ENCODE data around the gene SPINDOC. TPM values are rescaled to one million over a fixed set of nuclear protein-coding genes. Genes with fewer than 3 reads are reported as not detected.

SPINDOC gene
- polyA plus RNA-seq, 1 of the 3 experiments (the other 2 are of a cell fraction), result 45.0 TPM

DNA sequence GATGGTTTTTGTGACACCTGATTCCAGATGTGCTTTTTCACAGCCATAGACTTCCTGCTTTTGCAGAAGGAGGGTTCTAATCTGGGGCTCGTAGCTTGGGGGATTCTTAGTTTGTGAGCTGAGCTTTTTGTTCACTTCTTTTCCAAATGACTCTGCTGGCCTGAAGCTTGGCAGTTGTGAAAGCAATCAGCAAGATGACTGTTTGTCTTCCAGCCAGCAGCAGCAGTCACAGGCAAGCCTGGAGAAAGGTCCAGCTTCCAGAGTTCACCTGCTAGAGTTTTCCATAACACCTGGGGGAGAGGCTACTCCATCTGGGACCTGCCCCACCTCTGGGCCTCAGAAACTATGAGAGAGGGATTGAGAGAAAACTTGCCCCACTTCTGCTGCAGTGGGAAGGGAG is 29.8 kb downstream of the SPINDOC start:
- Histone ChIP-seq H3K4me1 (ENCODE audit: control insufficient read depth in 1 of 2, insufficient read depth in 2 of 2, low read depth in 1 of 2, low read length in 1 of 2) (peaks cover 20 to 25% of the 10 kb centered on the region in 2 experiments; a peak in 3 of 4 replicates), H3K9ac (no peak overlapping the region), H3K79me2 (ENCODE audit: insufficient read depth) (peaks cover 89% of the 10 kb centered on the region), H3K4me3 (ENCODE audit: low read depth in 2 of 2, low read length in 1 of 2) (no peak overlapping the region), H3K27me3 (ENCODE audit: insufficient read depth) (no peaks in the 10 kb centered on the region), H3K4me2 (no peak overlapping the region), H3K36me3 (replicated peaks in 1 of 2; ENCODE audit: control insufficient read depth in 1 of 2, insufficient read depth in 2 of 2, low read length in 1 of 2) (peaks cover 12 to 16% of the 10 kb centered on the region in 2 experiments), H3F3A (replicated peaks; ENCODE audit: insufficient read depth) (peaks cover 22% of the 10 kb centered on the region), H3K9me3 (no peaks in the 10 kb centered on the region), H4K20me1 (ENCODE audit: insufficient read depth) (peaks cover 81% of the 10 kb centered on the region), H3K27ac (ENCODE audit: low read depth in 2 of 2, low read length in 1 of 2) (no peak overlapping the region), H2AFZ (ENCODE audit: low read depth) (no peak overlapping the region), H3K9me2 (no peaks in the 10 kb centered on the region)
- 92% methylated on average over 1 of the region's 1 CpG for WGBS (ENCODE audit: low lambda C conversion rate)
- POLR2A ChIA-PET, result interaction anchor here (0.6 kb wide), 1 partner anchor 1015 kb away, joined by 3 read pairs; no protein-coding TSS in a partner anchor
- CTCF ChIA-PET, result interaction anchor here (1.8 kb wide), 1 partner anchor 103 kb away, joined by 10 read pairs; no protein-coding TSS in a partner anchor
- TF ChIP-seq RFX5 (IDR thresholded peaks at IDR 0.05; ENCODE audit: low read length) (no peak), TEAD4 (IDR thresholded peaks at IDR 0.05; ENCODE audit: borderline replicate concordance, insufficient read depth) (no peak), JUND (IDR thresholded peaks at IDR 0.05) (no peak), MEF2A (IDR thresholded peaks at IDR 0.05; ENCODE audit: borderline replicate concordance, low read depth) (no peak), SIN3A (IDR thresholded peaks at IDR 0.05; ENCODE audit: borderline replicate concordance, low read depth, low read length) (no peak)
- TF ChIP-seq, protein P1, sequence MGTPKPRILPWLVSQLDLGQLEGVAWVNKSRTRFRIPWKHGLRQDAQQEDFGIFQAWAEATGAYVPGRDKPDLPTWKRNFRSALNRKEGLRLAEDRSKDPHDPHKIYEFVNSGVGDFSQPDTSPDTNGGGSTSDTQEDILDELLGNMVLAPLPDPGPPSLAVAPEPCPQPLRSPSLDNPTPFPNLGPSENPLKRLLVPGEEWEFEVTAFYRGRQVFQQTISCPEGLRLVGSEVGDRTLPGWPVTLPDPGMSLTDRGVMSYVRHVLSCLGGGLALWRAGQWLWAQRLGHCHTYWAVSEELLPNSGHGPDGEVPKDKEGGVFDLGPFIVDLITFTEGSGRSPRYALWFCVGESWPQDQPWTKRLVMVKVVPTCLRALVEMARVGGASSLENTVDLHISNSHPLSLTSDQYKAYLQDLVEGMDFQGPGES (IDR thresholded peaks at IDR 0.05; ENCODE audit: low read depth, low read length), result no peak
- TF ChIP-seq, protein P2, sequence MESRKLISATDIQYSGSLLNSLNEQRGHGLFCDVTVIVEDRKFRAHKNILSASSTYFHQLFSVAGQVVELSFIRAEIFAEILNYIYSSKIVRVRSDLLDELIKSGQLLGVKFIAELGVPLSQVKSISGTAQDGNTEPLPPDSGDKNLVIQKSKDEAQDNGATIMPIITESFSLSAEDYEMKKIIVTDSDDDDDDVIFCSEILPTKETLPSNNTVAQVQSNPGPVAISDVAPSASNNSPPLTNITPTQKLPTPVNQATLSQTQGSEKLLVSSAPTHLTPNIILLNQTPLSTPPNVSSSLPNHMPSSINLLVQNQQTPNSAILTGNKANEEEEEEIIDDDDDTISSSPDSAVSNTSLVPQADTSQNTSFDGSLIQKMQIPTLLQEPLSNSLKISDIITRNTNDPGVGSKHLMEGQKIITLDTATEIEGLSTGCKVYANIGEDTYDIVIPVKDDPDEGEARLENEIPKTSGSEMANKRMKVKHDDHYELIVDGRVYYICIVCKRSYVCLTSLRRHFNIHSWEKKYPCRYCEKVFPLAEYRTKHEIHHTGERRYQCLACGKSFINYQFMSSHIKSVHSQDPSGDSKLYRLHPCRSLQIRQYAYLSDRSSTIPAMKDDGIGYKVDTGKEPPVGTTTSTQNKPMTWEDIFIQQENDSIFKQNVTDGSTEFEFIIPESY (IDR thresholded peaks at IDR 0.05; ENCODE audit: borderline replicate concordance, low read depth), result no peak
- TF ChIP-seq, protein P3, sequence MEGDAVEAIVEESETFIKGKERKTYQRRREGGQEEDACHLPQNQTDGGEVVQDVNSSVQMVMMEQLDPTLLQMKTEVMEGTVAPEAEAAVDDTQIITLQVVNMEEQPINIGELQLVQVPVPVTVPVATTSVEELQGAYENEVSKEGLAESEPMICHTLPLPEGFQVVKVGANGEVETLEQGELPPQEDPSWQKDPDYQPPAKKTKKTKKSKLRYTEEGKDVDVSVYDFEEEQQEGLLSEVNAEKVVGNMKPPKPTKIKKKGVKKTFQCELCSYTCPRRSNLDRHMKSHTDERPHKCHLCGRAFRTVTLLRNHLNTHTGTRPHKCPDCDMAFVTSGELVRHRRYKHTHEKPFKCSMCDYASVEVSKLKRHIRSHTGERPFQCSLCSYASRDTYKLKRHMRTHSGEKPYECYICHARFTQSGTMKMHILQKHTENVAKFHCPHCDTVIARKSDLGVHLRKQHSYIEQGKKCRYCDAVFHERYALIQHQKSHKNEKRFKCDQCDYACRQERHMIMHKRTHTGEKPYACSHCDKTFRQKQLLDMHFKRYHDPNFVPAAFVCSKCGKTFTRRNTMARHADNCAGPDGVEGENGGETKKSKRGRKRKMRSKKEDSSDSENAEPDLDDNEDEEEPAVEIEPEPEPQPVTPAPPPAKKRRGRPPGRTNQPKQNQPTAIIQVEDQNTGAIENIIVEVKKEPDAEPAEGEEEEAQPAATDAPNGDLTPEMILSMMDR (IDR thresholded peaks at IDR 0.05), result no peak
- TF ChIP-seq, protein P4, sequence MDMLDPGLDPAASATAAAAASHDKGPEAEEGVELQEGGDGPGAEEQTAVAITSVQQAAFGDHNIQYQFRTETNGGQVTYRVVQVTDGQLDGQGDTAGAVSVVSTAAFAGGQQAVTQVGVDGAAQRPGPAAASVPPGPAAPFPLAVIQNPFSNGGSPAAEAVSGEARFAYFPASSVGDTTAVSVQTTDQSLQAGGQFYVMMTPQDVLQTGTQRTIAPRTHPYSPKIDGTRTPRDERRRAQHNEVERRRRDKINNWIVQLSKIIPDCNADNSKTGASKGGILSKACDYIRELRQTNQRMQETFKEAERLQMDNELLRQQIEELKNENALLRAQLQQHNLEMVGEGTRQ (IDR thresholded peaks at IDR 0.05; ENCODE audit: borderline replicate concordance, low read depth, low read length), result no peak
- TF ChIP-seq, protein P5, sequence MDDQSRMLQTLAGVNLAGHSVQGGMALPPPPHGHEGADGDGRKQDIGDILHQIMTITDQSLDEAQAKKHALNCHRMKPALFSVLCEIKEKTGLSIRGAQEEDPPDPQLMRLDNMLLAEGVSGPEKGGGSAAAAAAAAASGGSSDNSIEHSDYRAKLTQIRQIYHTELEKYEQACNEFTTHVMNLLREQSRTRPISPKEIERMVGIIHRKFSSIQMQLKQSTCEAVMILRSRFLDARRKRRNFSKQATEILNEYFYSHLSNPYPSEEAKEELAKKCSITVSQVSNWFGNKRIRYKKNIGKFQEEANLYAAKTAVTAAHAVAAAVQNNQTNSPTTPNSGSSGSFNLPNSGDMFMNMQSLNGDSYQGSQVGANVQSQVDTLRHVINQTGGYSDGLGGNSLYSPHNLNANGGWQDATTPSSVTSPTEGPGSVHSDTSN (IDR thresholded peaks at IDR 0.05), result no peak
- TF ChIP-seq, protein P6, sequence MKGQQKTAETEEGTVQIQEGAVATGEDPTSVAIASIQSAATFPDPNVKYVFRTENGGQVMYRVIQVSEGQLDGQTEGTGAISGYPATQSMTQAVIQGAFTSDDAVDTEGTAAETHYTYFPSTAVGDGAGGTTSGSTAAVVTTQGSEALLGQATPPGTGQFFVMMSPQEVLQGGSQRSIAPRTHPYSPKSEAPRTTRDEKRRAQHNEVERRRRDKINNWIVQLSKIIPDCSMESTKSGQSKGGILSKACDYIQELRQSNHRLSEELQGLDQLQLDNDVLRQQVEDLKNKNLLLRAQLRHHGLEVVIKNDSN (IDR thresholded peaks at IDR 0.05; ENCODE audit: borderline replicate concordance, low read depth), result no peak
- no peak for DNase-seq
